HepG2 (cell line): ENCODE data around the gene GDF7. TPM values are rescaled to one million over a fixed set of nuclear protein-coding genes. Genes with fewer than 3 reads are reported as not detected.

Source experiments
- BRCA1 ChIP-seq: sonication (generic); formaldehyde crosslinking; IDR thresholded peaks from 2 replicates; pipeline ENCODE4 v1.4.0; 2020; ENCODE audit warnings: missing genetic modification reagents
- HCFC1 ChIP-seq: fragments of 150-350 bp; IDR thresholded peaks from 2 replicates; pipeline ENCODE4 v1.6.1; 2014; ENCODE audit warnings: low read depth, low read length
- HNRNPLL ChIP-seq: fragments of 200-400 bp; formaldehyde crosslinking; IDR thresholded peaks from 2 replicates; pipeline ENCODE4 v1.6.1; 2017; ENCODE audit warnings: mild to moderate bottlenecking, low read depth, low read length; ENCODE audit not compliant: poor library complexity, severe bottlenecking
- IRF2 ChIP-seq: IDR thresholded peaks from 2 replicates; pipeline ENCODE4 v1.6.1; 2018; ENCODE audit warnings: missing genetic modification reagents, missing compliant biosample characterization
- NR2C2 ChIP-seq: sonication (generic); formaldehyde crosslinking; IDR thresholded peaks from 2 replicates; pipeline ENCODE4 v1.4.0; 2020; ENCODE audit warnings: missing genetic modification reagents, mild to moderate bottlenecking, moderate library complexity, borderline replicate concordance
- PHF8 ChIP-seq: sonication (generic); formaldehyde crosslinking; IDR thresholded peaks from 2 replicates; pipeline ENCODE4 v1.5.0; 2020; ENCODE audit warnings: missing genetic modification reagents
- SRY ChIP-seq: sonication (generic); formaldehyde crosslinking; IDR thresholded peaks from 2 replicates; pipeline ENCODE4 v1.8.0; 2022; ENCODE audit warnings: mild to moderate bottlenecking, missing genetic modification reagents
- SSRP1 ChIP-seq: IDR thresholded peaks from 2 replicates; pipeline ENCODE4 v1.6.1; 2016; ENCODE audit warnings: control low read depth
- TBX3 ChIP-seq: fragments of 450-650 bp; IDR thresholded peaks from 2 replicates; pipeline ENCODE4 v1.6.1; 2017; ENCODE audit warnings: antibody characterized with exemption, mild to moderate bottlenecking, inconsistent platforms, borderline replicate concordance
- ZKSCAN1 ChIP-seq: fragments of 150-350 bp; IDR thresholded peaks from 2 replicates; pipeline ENCODE4 v1.6.1; 2014; ENCODE audit warnings: low read length
- ZNF143 ChIP-seq: sonication (generic); formaldehyde crosslinking; IDR thresholded peaks from 2 replicates; pipeline ENCODE4 v1.4.0; 2020; ENCODE audit warnings: missing genetic modification reagents
- ZNF264 ChIP-seq: sonication (generic); formaldehyde crosslinking; IDR thresholded peaks from 2 replicates; pipeline ENCODE4 v1.4.0; 2020; ENCODE audit warnings: missing genetic modification reagents
- ZNF383 ChIP-seq: sonication (generic); formaldehyde crosslinking; IDR thresholded peaks from 2 replicates; pipeline ENCODE4 v1.4.0; 2020; ENCODE audit warnings: missing genetic modification reagents, mild to moderate bottlenecking, borderline replicate concordance
- ZNF496 ChIP-seq: sonication (generic); formaldehyde crosslinking; IDR thresholded peaks from 2 replicates; pipeline ENCODE4 v1.8.1; 2023; ENCODE audit warnings: mild to moderate bottlenecking, moderate library complexity, missing genetic modification reagents; ENCODE audit not compliant: insufficient replicate concordance
- polyA plus RNA-seq, 8 experiments: library from polyadenylated mRNA; depleted of rRNA in 3 of 8; stranded (reverse) in 7 of 8; unstranded in 1 of 8; fragments of >200 nt; fragmentation: Illumina TruSeq in 4 of 8; extraction: Trizol in 4 of 8; gene quantifications; 2 replicates each; pipeline versions ENCODE4 v1.2.1 to v1.2.3, GENCODE V29; 2011 to 2016; ENCODE audit warnings: low read depth in 4 of 8, missing spikeins in 1 of 8, mixed read lengths in 1 of 8; ENCODE audit not compliant: insufficient read depth in 1 of 8
- total RNA-seq, 5 experiments: library from RNA; depleted of rRNA; stranded (reverse); fragments of >200 nt; fragmentation: Illumina TruSeq; extraction: Trizol; gene quantifications; 2 replicates each; pipeline ENCODE4 v1.2.3, GENCODE V29; 2016; ENCODE audit warnings: low read depth in 1 of 5
- TF ChIP-seq, protein P1 (sequence below): sonication (generic); formaldehyde crosslinking; IDR thresholded peaks from 2 replicates; pipeline ENCODE4 v1.8.1; 2023; ENCODE audit warnings: mild to moderate bottlenecking, missing genetic modification reagents, borderline replicate concordance
- TF ChIP-seq, protein P2 (sequence below): sonication (generic); formaldehyde crosslinking; conservative IDR thresholded peaks from 2 replicates; pipeline ENCODE4 v1.4.0; 2020; ENCODE audit warnings: missing genetic modification reagents
- TF ChIP-seq, protein P3 (sequence below): sonication (generic); formaldehyde crosslinking; IDR thresholded peaks from 2 replicates; pipeline ENCODE4 v1.5.0; 2020; ENCODE audit warnings: mild to moderate bottlenecking, missing genetic modification reagents
- TF ChIP-seq, protein P4 (sequence below): sonication (generic); formaldehyde crosslinking; IDR thresholded peaks from 2 replicates; pipeline ENCODE4 v1.4.0; 2020; ENCODE audit warnings: missing genetic modification reagents, borderline replicate concordance

GDF7 gene
- total and polyA plus RNA-seq, 2 of the 13 experiments (the other 11 are each of a cell fraction or from before 2014, with no cell fraction given) = 1.6 to 15.0 TPM

DNA sequence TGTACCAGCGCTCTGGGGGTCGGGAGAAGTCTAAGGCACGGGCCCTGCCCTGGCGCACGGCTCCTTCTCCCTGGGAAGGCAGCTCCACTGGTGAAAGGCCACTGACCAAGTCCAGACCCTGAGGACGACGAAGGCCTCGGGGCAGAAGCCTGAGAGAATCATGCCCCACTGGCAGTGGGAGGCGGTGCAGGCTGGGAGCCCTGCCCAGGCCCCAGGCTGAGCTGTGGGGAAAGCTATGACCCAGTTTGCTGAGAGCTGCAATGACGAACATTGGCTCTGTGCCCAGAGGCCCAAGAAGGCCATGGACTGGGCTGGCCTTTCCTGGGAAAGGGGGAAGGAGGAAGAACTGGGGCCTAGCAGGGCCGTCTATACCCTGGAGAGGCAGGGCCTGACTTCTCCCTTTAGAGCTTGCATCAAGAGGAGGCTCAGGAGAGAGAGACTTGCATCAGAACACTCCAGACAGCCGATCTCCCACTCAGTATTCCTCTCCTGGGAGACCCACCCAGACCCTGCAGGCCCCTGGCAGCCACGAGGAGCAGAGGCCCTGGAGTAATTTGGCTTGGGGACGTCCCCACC lies 49.0 kb upstream of the GDF7 start (continued):
- 0 out of 2 replicates have a peak, but pooled peaks have one; percentile 37 for TF ChIP-seq PHF8 (CRISPR knock-in tag)
- peak; percentile 69; the same call in 1 of the 2 replicates for TF ChIP-seq SRY (CRISPR knock-in tag)
- no peak for TF ChIP-seq ZNF383 (CRISPR knock-in tag)
- TF ChIP-seq NR2C2 (CRISPR knock-in tag) = no peak
- TF ChIP-seq, protein P1, sequence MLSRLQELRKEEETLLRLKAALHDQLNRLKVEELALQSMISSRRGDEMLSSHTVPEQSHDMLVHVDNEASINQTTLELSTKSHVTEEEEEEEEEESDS (CRISPR knock-in tag) = no peak
- TF ChIP-seq SSRP1 (CRISPR knock-in tag) = no peak
- TF ChIP-seq, protein P2, sequence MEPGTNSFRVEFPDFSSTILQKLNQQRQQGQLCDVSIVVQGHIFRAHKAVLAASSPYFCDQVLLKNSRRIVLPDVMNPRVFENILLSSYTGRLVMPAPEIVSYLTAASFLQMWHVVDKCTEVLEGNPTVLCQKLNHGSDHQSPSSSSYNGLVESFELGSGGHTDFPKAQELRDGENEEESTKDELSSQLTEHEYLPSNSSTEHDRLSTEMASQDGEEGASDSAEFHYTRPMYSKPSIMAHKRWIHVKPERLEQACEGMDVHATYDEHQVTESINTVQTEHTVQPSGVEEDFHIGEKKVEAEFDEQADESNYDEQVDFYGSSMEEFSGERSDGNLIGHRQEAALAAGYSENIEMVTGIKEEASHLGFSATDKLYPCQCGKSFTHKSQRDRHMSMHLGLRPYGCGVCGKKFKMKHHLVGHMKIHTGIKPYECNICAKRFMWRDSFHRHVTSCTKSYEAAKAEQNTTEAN (CRISPR knock-in tag) = no peak
- TF ChIP-seq TBX3 = no peak
- no peak; the same call in 1 of the 2 replicates for TF ChIP-seq ZNF143 (CRISPR knock-in tag)
- TF ChIP-seq, protein P3, sequence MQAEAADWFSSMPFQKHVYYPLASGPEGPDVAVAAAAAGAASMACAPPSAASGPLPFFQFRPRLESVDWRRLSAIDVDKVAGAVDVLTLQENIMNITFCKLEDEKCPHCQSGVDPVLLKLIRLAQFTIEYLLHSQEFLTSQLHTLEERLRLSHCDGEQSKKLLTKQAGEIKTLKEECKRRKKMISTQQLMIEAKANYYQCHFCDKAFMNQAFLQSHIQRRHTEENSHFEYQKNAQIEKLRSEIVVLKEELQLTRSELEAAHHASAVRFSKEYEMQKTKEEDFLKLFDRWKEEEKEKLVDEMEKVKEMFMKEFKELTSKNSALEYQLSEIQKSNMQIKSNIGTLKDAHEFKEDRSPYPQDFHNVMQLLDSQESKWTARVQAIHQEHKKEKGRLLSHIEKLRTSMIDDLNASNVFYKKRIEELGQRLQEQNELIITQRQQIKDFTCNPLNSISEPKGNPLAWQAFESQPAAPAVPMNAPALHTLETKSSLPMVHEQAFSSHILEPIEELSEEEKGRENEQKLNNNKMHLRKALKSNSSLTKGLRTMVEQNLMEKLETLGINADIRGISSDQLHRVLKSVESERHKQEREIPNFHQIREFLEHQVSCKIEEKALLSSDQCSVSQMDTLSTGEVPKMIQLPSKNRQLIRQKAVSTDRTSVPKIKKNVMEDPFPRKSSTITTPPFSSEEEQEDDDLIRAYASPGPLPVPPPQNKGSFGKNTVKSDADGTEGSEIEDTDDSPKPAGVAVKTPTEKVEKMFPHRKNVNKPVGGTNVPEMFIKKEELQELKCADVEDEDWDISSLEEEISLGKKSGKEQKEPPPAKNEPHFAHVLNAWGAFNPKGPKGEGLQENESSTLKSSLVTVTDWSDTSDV (CRISPR knock-in tag) = no peak
- peak; percentile 55 for TF ChIP-seq ZKSCAN1
- no peak for TF ChIP-seq ZNF496 (CRISPR knock-in tag)
- TF ChIP-seq HCFC1 = 0 out of 2 replicates have a peak, but pooled peaks have one; percentile 7
- TF ChIP-seq BRCA1 = no peak
- TF ChIP-seq HNRNPLL = peak; percentile 14
- TF ChIP-seq, protein P4, sequence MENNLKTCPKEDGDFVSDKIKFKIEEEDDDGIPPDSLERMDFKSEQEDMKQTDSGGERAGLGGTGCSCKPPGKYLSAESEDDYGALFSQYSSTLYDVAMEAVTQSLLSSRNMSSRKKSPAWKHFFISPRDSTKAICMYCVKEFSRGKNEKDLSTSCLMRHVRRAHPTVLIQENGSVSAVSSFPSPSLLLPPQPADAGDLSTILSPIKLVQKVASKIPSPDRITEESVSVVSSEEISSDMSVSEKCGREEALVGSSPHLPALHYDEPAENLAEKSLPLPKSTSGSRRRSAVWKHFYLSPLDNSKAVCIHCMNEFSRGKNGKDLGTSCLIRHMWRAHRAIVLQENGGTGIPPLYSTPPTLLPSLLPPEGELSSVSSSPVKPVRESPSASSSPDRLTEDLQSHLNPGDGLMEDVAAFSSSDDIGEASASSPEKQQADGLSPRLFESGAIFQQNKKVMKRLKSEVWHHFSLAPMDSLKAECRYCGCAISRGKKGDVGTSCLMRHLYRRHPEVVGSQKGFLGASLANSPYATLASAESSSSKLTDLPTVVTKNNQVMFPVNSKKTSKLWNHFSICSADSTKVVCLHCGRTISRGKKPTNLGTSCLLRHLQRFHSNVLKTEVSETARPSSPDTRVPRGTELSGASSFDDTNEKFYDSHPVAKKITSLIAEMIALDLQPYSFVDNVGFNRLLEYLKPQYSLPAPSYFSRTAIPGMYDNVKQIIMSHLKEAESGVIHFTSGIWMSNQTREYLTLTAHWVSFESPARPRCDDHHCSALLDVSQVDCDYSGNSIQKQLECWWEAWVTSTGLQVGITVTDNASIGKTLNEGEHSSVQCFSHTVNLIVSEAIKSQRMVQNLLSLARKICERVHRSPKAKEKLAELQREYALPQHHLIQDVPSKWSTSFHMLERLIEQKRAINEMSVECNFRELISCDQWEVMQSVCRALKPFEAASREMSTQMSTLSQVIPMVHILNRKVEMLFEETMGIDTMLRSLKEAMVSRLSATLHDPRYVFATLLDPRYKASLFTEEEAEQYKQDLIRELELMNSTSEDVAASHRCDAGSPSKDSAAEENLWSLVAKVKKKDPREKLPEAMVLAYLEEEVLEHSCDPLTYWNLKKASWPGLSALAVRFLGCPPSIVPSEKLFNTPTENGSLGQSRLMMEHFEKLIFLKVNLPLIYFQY (CRISPR knock-in tag) = peak; percentile 99
- 0 out of 2 replicates have a peak, but pooled peaks have one; percentile 19 for TF ChIP-seq ZNF264 (CRISPR knock-in tag)
- TF ChIP-seq IRF2 (CRISPR knock-in tag) = peak; percentile 43; the same call in 1 of the 2 replicates
